IPS-20b (cell line): Measurements from ENCODE around the gene MRPL11.

Experiments used
- H3K27ac ChIP-seq: one replicate; pipeline ENCODE4 v1.5.1; 2013; ENCODE audit warnings: low read length
- H3K27me3 ChIP-seq: 2 replicates; pipeline ENCODE4 v1.6.1; 2013; ENCODE audit warnings: mild to moderate bottlenecking, low read length, inconsistent platforms; ENCODE audit not compliant: insufficient read depth
- H3K36me3 ChIP-seq: 2 replicates; pipeline ENCODE4 v1.6.1; 2013; ENCODE audit warnings: low read depth, mild to moderate bottlenecking, inconsistent platforms, low read length, moderate library complexity; ENCODE audit not compliant: insufficient read depth
- H3K4me1 ChIP-seq: 2 replicates; pipeline ENCODE4 v1.6.1; 2013; ENCODE audit warnings: mild to moderate bottlenecking, control low read depth, inconsistent platforms, low read length, moderate library complexity; ENCODE audit not compliant: insufficient read depth
- H3K4me3 ChIP-seq: 2 replicates; pipeline ENCODE4 v1.5.1; 2013; ENCODE audit warnings: mild to moderate bottlenecking, low read length, inconsistent platforms
- H3K9ac ChIP-seq: 2 replicates; pipeline ENCODE4 v1.6.1; 2013; ENCODE audit warnings: low read depth, mild to moderate bottlenecking, inconsistent platforms, low read length, moderate library complexity
- H3K9me3 ChIP-seq: 2 replicates; pipeline ENCODE4 v1.6.1; 2013; ENCODE audit warnings: mild to moderate bottlenecking, low read depth, low read length, inconsistent platforms; ENCODE audit not compliant: insufficient read depth

The MRPL11 gene

DNA sequence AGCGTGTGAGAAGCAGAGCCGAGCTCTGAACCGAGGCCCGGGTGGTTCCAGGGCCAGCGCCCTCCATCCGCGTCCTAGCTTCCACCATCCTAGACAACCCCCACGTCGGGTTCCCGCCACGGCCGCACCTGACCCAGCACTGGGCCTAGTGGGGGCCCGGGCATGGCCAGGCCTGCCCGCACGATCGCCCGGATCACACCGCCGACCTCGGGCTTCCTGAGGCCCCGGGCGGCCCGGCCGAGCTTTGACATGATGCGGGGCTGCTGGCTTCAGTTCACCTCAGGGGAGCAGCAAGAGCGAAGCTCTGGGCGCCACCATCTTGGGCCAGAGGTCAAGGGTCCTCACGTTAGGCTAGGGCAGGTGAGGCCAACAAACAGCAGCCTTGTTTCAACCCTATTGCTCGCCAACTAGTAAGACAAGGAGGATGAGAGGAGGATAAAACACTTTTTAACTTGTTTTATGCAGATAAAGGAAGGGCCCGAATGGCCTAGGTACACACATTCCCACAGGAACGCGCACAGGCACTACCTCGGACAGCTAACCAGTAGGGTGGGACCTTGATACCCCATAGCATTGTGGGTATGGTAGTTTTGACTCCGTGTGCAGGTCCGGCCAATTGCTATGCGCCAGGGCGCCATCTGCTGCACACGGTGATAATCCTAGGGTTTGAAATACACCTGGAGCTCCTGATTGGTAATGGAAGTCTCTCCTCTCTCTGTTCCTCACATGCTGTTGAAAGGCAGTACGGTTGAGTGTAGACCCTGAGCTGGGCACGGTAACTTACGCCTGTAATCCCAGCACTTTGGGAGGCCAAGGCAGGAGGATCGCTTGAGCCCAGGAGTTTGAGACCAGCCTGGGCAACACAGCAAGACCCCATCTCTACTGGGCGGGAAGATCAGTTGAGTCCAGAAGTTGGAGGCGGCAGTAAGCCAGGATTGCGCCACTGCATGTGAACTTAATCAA is at the start of gene MRPL11:
Gene MRPL11, minus strand, starts transcription at position 345 of the 963 bp plus-strand sequence. Its CDS starts 94 bp downstream, at position 251.
- Histone ChIP-seq H3K4me1 (no peaks in the 10 kb centered on the region; the same call in 1 of the 2 replicates), H3K27me3 (no peaks in the 10 kb centered on the region), H3K36me3 (peaks cover 28% of the 10 kb centered on the region), H3K27ac (peak within 1 kb of the TSS; percentile 11), H3K9ac (peak within 1 kb of the TSS; percentile 96), H3K9me3 (peaks cover 6% of the 10 kb centered on the region; the same call in 1 of the 2 replicates), H3K4me3 (peak within 1 kb of the TSS; percentile 96)

DNA sequence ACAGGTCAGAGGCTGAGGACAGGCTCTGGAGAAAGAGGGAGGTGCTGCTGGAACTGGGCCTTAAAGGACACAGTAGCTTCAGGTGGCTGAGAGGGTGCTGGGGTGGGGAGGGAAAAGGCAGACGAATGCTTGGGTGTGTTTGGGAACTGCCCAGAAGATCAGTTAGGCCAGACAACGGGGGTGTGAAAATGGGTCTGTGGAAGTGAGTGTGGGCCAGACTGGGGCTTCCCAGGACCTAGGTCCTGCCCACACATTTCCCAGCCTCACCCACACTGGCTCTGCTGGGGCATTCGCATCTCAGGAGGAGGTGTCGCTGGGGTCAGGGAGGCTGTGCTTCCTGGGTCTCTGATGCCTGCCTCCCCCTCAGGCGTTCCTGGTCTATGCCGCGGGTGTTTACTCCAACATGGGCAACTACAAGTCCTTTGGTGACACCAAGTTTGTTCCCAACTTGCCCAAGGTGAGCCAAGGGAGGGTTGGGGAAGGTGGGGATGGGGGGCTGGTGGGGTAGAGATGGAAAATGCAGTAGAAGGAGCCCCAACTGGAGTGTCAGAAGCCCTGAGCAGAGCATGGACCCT is 46.2 kb upstream of the MRPL11 start:
- peaks cover 54% of the 10 kb centered on the region for H3K36me3 ChIP-seq

DNA sequence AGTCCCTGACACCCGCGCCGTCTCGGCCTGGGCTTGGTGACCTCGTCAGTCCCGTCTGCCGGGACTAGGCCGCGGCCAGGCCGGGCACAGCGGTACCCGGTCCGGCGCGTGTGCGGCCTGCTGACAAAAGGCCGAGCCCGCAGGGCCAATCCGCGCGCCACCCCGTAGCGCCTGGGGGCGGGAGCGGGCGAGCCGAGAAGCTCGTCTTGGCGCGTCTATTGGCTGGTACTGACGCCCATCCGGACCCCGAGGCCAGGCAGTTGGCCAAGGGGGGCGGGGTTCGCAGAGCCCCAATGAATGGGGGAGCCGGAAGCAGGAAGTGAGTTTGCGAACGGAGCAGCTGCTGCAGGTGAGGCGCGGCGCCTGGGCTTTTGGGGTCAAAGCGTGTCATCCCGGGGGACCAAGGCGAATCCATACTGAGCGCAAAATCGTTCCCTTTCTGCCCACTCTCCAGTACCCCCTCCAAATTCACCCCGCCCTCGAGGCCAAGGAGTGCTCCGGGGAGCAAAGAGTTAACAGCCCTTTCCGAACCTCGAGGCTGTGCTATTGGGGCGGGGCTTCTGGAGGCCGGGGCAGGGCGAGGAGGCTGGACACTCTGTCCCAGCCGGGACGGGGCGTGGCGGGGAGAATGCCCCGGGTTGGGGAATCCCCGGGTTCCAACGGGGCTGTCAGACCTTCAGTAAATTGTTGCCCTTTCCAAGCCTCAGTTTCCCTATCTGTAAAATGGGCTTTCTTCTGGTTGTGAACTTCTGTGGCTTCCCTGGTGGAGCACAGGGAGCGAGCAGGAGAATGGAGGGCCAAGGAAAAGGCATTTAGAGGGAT is 41.7 kb upstream of the MRPL11 start, which contains the start of gene DPP3:
Gene DPP3, plus strand, starts transcription at position 318 of the 822 bp plus-strand sequence. CDS start 1,767 bp downstream, outside the sequence.
- Histone ChIP-seq H3K9ac (peak within 1 kb of the TSS; percentile 98), H3K36me3 (peaks cover 24% of the 10 kb centered on the region), H3K27me3 (no peaks in the 10 kb centered on the region), H3K4me1 (no peaks in the 10 kb centered on the region), H3K27ac (peak within 1 kb of the TSS; percentile 88), H3K9me3 (no peaks in the 10 kb centered on the region), H3K4me3 (peak within 1 kb of the TSS; percentile 95)

More for the DNA sequence above, 46.2 kb upstream of the MRPL11 start:
- Histone ChIP-seq H3K4me3 (no peak overlapping the region), H3K9ac (no peak overlapping the region), H3K9me3 (no peaks in the 10 kb centered on the region), H3K27ac (no peak overlapping the region), H3K4me1 (no peaks in the 10 kb centered on the region), H3K27me3 (no peaks in the 10 kb centered on the region)

DNA sequence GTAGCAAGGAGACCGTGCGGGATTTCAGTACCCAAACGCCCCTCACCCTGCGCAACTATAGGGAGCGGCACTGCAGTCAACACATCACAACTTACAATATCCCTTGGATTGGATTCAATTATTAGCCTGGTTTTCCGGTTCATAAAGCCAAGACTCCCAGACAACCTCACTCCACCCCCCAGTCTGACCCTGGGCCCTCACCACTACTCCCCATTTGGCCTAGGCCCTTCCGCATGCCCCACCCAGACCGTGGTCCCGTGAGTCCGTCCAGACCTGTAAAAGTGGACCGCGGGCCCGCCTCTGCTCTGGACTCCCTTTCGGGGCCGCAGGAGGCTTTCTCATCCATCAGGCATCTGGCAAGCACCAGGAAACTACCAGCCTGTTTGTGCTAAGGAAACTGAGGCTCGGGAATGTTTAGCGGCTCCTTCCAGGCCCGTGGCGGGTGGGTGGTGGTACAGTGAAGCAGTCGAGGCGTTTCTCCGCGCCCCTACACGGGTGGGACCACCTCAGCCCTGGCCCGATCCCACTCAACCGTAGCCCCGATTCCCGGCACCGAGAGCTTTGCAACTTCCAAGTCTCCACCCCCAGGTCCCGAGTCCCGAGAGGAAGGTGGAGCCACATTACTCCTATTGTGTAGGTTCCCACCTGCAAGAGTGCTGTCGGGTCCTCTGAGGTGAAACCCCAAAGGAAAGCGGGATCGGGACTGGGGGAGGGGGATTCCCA is 40.9 kb upstream of the MRPL11 start:
- no peaks in the 10 kb centered on the region for H3K27me3 ChIP-seq
- peaks cover 17% of the 10 kb centered on the region; the same call in 1 of the 2 replicates for H3K36me3 ChIP-seq
- H3K4me1 ChIP-seq = no peaks in the 10 kb centered on the region
- peak overlapping the region; percentile 95 for H3K4me3 ChIP-seq
- no peaks in the 10 kb centered on the region for H3K9me3 ChIP-seq
- H3K27ac ChIP-seq = peak overlapping the region; percentile 88
- peak overlapping the region; percentile 98 for H3K9ac ChIP-seq

DNA sequence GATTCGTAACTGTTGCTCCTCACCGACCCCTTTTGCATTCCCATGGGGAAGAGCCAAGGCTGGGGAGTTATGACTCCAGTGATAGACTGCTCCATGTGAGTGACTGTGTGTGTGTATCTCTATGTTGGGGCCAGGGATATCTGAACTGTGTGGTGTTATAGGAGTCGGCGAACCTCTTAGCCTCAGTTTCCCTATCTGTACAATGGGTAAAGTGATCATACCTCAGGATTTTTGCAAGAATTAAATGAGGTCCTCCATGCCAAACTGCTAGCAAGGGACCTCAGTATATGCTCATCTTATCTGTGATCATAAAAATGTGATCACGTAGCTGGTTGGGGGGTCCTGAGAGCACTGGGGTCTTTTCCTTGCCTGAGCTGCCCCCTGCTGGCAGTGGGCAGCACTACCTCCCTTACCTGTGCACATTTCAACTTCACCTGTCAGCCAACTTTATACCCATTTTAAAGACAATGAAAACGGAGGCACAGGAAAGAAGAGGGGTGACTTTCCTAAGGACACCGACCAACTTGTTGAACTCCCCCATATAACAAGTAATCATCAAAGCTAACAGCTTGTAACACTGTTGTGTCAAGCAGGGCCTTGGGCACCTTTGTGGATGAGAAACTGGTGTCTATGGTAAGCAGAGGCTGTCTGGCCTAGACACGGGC is 40.2 kb upstream of the MRPL11 start:
- peaks cover 19% of the 10 kb centered on the region; the same call in 1 of the 2 replicates for H3K36me3 ChIP-seq
- H3K4me3 ChIP-seq = peak overlapping the region; percentile 95
- H3K9ac ChIP-seq = peak overlapping the region; percentile 98
- H3K27ac ChIP-seq = peak overlapping the region; percentile 88
- H3K9me3 ChIP-seq = no peaks in the 10 kb centered on the region
- no peaks in the 10 kb centered on the region for H3K27me3 ChIP-seq
- no peaks in the 10 kb centered on the region for H3K4me1 ChIP-seq

DNA sequence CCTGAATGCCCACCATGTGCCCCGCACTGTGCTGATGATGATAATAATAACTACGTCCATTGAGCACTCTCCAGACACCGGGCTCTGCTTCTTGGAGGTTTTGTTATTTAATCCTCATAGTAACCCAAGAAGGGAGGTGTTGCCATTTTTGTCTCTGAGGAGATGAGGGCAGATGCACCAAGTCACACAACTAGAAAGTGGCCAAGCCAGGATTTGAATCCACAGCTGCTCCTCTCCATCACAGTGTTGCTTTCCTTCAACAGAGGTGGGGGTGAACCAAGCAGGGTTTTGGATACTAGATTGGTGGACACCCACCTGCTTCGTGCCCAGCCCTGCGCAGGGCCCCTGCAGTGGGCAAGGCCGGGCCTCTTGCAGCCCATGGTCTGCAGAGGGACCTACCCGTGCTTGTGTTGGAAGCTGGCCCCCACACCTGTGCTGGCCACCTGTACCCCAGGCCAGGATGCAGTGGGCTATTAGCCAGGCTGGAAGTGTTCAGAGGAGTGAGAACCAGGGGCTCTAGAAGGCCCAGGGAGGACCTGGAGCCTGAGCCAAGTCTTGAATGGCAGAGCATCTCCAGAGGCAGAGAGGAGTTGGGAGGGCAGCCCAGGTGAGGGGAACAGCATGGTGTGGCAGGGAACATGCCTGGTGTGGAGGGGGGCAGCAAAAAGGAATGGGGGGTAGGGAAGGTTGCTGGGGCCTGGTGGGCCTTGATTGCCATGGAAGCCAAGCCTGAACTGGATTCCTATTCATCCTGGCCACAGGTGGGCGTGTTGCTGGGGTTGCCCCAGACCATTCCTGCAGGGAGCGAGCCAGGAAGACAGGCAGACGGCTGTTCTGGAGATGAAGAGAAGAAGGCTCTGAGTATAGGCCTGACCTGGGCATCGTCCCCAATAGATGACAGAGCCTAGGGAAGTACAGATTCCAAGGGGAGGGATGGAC is 38.9 kb upstream of the MRPL11 start:
- H3K27me3 ChIP-seq = no peaks in the 10 kb centered on the region
- no peak overlapping the region for H3K9ac ChIP-seq
- no peak overlapping the region for H3K4me3 ChIP-seq
- H3K4me1 ChIP-seq = no peaks in the 10 kb centered on the region
- peaks cover 19% of the 10 kb centered on the region for H3K36me3 ChIP-seq
- H3K9me3 ChIP-seq = no peaks in the 10 kb centered on the region
- H3K27ac ChIP-seq = no peak overlapping the region

DNA sequence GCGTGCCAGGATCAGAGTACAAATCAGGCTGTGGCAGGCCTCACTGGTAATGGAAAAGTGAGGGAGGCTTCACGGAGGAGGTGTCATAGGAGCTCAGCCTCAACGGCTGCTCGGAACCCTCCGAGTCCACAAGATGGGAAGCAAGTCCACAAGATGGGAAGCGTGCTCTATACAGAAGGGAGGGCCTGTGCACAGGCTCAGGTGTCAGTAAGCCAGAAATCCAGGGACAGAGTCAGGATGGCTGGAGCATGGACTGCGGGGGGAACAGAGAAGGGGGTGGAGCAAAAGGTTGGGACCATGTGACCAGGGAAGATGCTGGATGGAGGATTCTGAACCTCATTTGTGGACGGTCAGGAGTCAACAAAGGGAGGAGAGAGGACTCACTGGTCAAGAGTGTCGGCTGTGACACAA is 38.2 kb upstream of the MRPL11 start:
- Histone ChIP-seq H3K27me3 (no peaks in the 10 kb centered on the region), H3K9ac (no peak overlapping the region), H3K9me3 (no peaks in the 10 kb centered on the region), H3K36me3 (peaks cover 18% of the 10 kb centered on the region), H3K27ac (no peak overlapping the region), H3K4me1 (no peaks in the 10 kb centered on the region), H3K4me3 (no peak overlapping the region)

DNA sequence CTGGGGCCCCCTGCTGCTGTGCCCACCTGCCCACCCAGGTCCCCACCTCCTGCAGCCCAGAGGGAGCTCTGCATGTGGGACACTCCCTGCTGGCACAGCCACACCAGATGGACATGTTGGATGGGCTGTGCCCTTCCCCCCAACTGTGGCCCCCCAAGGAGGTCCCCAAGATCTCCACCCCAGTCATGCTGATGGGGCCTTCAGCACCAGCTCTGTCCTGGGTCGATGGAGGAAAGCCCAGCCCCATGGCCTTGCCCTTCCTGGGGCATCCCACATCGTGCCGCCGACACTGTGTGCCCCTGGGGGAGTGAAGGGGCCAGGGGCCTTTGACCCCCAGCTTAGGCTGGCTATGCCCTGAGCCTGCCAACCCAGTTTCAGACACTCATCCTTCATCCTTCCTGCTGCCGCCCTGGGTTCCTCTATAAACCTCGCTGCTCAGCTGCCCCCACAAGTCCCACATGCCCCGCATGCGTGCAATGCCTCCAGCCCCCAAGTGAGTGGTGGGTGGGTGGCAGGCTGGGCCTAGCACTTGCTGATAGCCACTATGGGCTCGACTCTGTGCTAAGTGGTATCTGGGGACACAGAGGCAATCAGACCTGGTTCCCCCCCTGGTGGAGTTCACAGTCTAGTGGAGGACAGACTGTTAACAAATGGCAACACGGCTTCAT is 37.7 kb upstream of the MRPL11 start:
- Histone ChIP-seq H3K27ac (no peak overlapping the region), H3K4me3 (no peak overlapping the region), H3K4me1 (no peaks in the 10 kb centered on the region), H3K9ac (no peak overlapping the region), H3K36me3 (peaks cover 18% of the 10 kb centered on the region), H3K9me3 (no peaks in the 10 kb centered on the region), H3K27me3 (no peaks in the 10 kb centered on the region)

DNA sequence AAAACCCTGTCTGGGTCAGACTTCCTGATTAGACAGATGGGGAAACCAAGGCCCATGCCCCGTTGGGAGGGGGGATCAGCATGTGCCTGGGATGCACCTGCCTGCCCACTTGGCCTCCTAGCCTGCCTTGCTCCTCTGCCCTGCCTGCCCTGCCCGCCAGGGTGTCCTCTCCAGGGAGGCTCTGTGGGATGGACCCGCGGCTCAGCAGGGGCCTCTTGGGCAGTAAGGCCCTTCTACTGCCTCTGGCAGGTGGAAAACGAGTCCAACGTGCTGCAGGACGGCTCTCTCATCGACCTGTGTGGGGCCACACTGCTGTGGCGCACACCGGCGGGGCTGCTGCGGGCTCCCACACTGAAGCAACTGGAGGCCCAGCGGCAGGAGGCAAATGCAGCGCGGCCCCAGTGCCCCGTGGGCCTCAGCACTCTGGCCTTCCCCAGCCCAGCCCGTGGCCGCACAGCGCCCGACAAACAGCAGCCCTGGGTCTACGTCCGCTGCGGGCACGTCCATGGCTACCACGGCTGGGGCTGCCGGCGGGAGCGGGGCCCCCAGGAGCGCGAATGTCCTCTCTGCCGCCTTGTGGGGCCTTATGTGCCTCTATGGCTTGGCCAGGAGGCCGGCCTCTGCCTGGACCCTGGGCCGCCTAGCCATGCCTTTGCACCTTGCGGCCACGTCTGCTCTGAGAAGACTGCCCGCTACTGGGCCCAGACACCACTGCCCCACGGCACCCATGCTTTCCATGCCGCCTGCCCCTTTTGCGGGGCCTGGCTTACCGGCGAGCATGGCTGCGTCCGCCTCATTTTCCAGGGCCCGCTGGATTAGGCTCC is 36.9 kb upstream of the MRPL11 start:
- Histone ChIP-seq H3K27me3 (no peaks in the 10 kb centered on the region), H3K4me3 (no peak overlapping the region), H3K36me3 (peaks cover 18% of the 10 kb centered on the region), H3K9ac (no peak overlapping the region), H3K27ac (no peak overlapping the region), H3K4me1 (no peaks in the 10 kb centered on the region), H3K9me3 (no peaks in the 10 kb centered on the region)
